ENCODE results near the gene TMEM81.

- TF ChIP-seq CTCF (IDR thresholded peaks at IDR 0.05) (no peak), POLR2AphosphoS5 (IDR thresholded peaks at IDR 0.05) (no peak), POLR2A (IDR thresholded peaks at IDR 0.05) (no peak)
These were observed 28.1 kb downstream of the TMEM81 start for GRCh38 chr1:205056188-205056611.

All from sigmoid colon (tissue), 4 donors.